22Rv1 (cell line): Measurements from ENCODE around the gene CRYGC.

Source experiments
- ZFX ChIP-seq: fragments of 450-650 bp; IDR thresholded peaks from 2 replicates; pipeline ENCODE4 v1.6.1; 2017; ENCODE audit warnings: antibody characterized with exemption, borderline replicate concordance
- TF ChIP-seq, protein P1 (sequence below): fragments of 450-650 bp; IDR thresholded peaks from 2 replicates; pipeline ENCODE4 v1.5.1; 2017; ENCODE audit warnings: mild to moderate bottlenecking

DNA sequence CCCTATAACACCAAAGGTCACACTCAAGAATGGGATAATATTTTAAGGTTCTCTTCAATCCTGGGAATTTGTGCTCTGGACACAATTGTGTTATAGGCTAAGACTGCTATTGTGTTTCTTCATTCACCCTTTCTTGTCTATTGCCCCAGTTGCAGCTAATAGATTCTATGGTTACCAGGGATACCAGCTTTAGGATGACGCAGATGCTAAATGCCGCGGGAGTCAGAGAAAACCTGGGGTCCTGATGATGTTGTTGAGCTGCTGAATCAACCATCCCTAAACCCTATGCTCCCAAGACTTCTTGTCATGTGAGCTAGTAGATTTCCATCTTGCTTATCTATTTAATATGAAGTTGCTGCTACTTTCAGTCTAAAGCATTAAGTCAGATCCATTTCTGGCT is 10.7 kb downstream of the CRYGC start:
- TF ChIP-seq, protein P1, sequence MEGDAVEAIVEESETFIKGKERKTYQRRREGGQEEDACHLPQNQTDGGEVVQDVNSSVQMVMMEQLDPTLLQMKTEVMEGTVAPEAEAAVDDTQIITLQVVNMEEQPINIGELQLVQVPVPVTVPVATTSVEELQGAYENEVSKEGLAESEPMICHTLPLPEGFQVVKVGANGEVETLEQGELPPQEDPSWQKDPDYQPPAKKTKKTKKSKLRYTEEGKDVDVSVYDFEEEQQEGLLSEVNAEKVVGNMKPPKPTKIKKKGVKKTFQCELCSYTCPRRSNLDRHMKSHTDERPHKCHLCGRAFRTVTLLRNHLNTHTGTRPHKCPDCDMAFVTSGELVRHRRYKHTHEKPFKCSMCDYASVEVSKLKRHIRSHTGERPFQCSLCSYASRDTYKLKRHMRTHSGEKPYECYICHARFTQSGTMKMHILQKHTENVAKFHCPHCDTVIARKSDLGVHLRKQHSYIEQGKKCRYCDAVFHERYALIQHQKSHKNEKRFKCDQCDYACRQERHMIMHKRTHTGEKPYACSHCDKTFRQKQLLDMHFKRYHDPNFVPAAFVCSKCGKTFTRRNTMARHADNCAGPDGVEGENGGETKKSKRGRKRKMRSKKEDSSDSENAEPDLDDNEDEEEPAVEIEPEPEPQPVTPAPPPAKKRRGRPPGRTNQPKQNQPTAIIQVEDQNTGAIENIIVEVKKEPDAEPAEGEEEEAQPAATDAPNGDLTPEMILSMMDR, result no peak
- no peak for TF ChIP-seq ZFX
